K562 treated with DMSO at 1 percent for 24 hours (cell line): ENCODE results near the gene THRAP3. TPM values are rescaled to one million over a fixed set of nuclear protein-coding genes. Genes with fewer than 3 reads are reported as not detected.

Experiments
- total RNA-seq: library from RNA; unstranded; fragments of 300-600 nt; gene quantifications from 2 replicates; pipeline ENCODE4 v1.2.3, GENCODE V29; 2022; ENCODE audit warnings: low read depth; ENCODE audit not compliant: insufficient read depth

The THRAP3 gene, protein sequence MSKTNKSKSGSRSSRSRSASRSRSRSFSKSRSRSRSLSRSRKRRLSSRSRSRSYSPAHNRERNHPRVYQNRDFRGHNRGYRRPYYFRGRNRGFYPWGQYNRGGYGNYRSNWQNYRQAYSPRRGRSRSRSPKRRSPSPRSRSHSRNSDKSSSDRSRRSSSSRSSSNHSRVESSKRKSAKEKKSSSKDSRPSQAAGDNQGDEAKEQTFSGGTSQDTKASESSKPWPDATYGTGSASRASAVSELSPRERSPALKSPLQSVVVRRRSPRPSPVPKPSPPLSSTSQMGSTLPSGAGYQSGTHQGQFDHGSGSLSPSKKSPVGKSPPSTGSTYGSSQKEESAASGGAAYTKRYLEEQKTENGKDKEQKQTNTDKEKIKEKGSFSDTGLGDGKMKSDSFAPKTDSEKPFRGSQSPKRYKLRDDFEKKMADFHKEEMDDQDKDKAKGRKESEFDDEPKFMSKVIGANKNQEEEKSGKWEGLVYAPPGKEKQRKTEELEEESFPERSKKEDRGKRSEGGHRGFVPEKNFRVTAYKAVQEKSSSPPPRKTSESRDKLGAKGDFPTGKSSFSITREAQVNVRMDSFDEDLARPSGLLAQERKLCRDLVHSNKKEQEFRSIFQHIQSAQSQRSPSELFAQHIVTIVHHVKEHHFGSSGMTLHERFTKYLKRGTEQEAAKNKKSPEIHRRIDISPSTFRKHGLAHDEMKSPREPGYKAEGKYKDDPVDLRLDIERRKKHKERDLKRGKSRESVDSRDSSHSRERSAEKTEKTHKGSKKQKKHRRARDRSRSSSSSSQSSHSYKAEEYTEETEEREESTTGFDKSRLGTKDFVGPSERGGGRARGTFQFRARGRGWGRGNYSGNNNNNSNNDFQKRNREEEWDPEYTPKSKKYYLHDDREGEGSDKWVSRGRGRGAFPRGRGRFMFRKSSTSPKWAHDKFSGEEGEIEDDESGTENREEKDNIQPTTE
- 63.0 and 63.2 TPM in 2 replicates for total RNA-seq

DNA sequence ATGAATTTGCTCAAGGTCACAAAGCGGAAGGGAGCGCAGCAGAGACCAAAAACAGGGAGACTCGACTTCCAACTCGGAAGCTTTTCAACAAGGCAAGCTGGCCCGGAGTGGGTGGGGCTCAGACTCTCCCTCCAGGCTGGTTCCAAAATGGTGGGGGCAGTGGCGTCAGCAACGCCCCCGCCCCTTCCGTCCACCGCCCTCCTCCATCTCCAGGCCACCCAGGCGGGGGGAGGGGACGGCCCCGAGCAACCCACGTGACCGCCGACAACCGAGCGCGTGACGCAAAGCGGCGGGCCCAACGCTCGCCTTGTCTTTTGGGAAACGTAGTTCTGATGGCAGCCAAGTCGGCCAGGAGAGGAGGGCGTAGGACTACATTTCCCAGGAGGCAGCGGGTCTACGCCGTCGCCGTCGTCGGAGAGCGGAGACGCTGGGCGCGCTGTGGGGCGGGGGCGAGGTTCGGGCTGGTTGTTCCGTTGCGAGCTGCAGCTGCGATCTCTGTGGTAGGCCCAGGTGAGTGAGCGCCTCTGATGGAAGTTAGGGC is at the start of gene THRAP3:
Gene THRAP3 (plus strand): TSS at position 448 of the 541 bp plus-strand sequence. CDS start 58,121 bp downstream, outside the sequence.

DNA sequence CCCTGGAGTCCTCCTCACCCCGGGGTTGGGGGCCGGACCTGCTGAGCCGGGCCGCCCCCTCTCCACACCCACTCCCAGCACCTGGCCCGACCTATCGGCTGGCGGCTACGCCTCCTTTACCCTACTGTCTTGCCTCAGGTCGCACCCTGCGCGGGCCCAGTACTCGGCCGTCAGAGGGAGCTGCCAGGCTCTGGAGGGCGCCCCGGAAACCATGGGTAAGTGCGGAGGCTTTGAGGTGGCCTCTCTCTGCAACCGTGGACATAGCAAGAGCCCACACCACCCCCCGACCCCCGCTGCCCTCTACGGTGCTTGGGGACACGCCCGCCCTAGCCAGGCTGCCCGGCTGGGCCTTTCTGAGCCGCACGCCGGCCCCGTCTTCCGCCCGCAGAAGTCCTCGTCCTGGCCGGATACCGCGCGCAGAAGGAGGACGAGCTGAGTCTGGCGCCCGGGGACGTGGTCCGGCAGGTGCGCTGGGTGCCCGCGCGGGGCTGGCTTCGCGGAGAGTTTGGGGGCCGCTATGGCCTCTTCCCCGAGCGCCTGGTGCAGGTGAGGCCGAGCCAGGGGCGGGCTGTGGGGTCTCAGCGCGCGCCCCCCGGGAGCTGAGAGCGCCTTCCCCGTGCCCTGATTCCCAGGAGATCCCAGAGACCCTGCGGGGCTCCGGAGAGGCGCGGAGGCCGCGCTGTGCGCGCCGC is 82.1 kb downstream of the THRAP3 start, which contains the start of gene SH3D21:
Gene SH3D21 (plus strand): TSS at position 159 of the 692 bp plus-strand sequence. CDS start 53 bp downstream, at position 212.

DNA sequence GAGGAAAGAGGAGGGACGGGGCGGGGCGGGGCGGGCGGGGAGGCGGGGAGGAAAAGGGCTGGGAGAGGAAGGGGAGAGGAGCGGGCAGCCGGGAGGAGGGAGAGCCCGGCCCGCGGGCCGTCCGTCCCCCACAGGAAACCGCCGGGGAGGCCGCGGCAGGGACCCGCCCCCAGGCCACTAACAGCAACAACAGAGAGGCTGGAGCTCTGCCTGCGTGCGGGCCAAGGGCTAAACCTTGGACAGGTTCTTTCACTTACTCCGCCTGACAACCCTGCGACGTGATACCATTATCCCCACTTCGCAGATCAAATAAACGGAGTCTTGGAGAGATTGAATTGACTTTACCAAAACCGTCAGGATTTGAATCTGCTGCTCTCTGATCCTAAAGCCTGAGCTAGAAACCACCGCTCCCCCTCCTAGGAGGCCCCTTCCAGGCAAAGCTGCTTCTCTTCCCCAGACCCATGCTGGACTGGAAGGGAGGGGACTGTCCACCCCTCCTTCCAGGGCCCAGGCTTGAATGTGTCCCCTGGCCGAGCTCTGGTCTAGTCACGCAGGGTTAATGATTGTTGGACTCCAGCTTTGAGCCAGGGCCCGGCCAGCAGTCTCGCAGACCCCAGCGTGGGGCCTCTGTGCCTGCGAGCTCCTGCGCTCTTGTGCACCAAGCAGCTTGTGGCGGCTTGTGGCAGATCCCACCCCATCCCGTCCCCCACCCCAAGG is 99.6 kb downstream of the THRAP3 start, which contains the start of gene EVA1B:
Gene EVA1B (minus strand): TSS at position 10 of the 717 bp plus-strand sequence. CDS start 608 bp downstream, outside the sequence.

Other genes starting within 250 kb of the THRAP3 start
- gene TEKT2, start 140.3 kb upstream of the THRAP3 start, total RNA-seq, result not detected in 2 replicates
- gene ADPRS, start 135.6 kb upstream of the THRAP3 start, total RNA-seq, result 50.9 and 55.8 TPM in 2 replicates
- not detected in 2 replicates for gene COL8A2, start 99.2 kb upstream of the THRAP3 start, total RNA-seq
- 119 and 136 TPM in 2 replicates for gene TRAPPC3, start 75.0 kb upstream of the THRAP3 start, total RNA-seq
- 148 and 153 TPM in 2 replicates for gene MAP7D1, start 68.3 kb upstream of the THRAP3 start, total RNA-seq
- gene SH3D21, start 81.9 kb downstream of the THRAP3 start, total RNA-seq, result 2.5 and 2.7 TPM in 2 replicates
- gene EVA1B, start 99.2 kb downstream of the THRAP3 start, total RNA-seq, result 182 TPM in 2 replicates
- 165 and 175 TPM in 2 replicates for gene STK40, start 161.5 kb downstream of the THRAP3 start, total RNA-seq
- 191 and 204 TPM in 2 replicates for gene LSM10, start 173.5 kb downstream of the THRAP3 start, total RNA-seq
- not detected in 2 replicates for gene OSCP1, start 226.0 kb downstream of the THRAP3 start, total RNA-seq
- gene MRPS15, start 239.9 kb downstream of the THRAP3 start, total RNA-seq, result 112 and 118 TPM in 2 replicates